ENCODE results near the gene SLC7A10.

SLC7A10 gene

DNA sequence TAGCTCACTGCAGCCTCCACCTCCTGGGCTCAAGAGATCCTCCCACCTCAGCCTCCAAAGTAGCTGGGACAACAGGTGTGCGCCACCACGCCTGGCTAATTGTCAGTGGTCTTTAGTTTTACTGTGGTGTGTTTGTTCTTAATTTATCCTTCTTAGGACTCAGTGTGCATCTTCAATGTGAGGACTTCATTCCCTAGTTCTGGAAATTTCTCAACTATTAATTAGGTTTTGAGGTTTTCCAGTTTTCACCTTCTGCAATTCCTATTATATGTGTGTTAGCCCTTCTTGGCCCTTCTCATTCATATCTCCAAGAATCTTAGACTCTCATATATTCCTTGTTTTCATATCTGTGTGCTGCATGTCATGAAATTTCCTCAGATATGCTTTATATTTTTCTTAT is 32.2 kb upstream of the SLC7A10 start:
- peaks cover 5% of the 10 kb centered on the region for H3K4me1 Mint-ChIP-seq
- no peak overlapping the region for H3K27ac Mint-ChIP-seq
- peaks cover 15% of the 10 kb centered on the region for H3K27me3 Mint-ChIP-seq (ENCODE audit: low read depth, poor library complexity)
- H3K4me3 Mint-ChIP-seq = no peak overlapping the region
- no peak for DNase-seq
- H3K36me3 Mint-ChIP-seq (ENCODE audit: low read depth) = no peaks in the 10 kb centered on the region
- H3K9me3 Mint-ChIP-seq = peaks cover 17% of the 10 kb centered on the region
- TF ChIP-seq, protein P1, sequence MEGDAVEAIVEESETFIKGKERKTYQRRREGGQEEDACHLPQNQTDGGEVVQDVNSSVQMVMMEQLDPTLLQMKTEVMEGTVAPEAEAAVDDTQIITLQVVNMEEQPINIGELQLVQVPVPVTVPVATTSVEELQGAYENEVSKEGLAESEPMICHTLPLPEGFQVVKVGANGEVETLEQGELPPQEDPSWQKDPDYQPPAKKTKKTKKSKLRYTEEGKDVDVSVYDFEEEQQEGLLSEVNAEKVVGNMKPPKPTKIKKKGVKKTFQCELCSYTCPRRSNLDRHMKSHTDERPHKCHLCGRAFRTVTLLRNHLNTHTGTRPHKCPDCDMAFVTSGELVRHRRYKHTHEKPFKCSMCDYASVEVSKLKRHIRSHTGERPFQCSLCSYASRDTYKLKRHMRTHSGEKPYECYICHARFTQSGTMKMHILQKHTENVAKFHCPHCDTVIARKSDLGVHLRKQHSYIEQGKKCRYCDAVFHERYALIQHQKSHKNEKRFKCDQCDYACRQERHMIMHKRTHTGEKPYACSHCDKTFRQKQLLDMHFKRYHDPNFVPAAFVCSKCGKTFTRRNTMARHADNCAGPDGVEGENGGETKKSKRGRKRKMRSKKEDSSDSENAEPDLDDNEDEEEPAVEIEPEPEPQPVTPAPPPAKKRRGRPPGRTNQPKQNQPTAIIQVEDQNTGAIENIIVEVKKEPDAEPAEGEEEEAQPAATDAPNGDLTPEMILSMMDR (IDR thresholded peaks at IDR 0.05) = no peak

DNA sequence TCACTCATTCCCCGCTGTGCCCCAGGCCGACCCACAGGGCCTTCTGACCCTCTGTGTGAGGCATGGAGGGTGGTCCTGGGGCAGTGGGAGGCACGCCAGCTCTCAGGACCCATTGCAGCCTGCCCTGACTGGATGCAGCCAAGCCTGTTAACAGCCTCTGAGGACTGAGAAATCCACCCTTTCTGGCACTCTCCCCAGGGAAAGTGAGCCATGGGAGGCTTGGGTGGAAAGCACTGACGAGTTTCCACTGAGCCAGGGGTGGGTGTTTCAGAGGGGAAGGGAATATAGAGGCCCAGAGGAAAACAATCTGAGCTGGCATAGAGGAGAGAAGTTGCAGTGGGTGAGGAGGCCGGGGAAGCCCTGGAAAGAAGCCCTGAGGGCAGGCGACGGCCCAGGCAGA is 30.6 kb upstream of the SLC7A10 start:
- TF ChIP-seq, protein P1 (IDR thresholded peaks at IDR 0.05) = no peak
- Mint-ChIP-seq H3K4me3 (no peak overlapping the region), H3K27me3 (ENCODE audit: low read depth, poor library complexity) (peaks cover 5% of the 10 kb centered on the region), H3K36me3 (ENCODE audit: low read depth) (no peaks in the 10 kb centered on the region), H3K4me1 (no peaks in the 10 kb centered on the region), H3K9me3 (peaks cover 17% of the 10 kb centered on the region), H3K27ac (no peak overlapping the region)
- no peak for DNase-seq

DNA sequence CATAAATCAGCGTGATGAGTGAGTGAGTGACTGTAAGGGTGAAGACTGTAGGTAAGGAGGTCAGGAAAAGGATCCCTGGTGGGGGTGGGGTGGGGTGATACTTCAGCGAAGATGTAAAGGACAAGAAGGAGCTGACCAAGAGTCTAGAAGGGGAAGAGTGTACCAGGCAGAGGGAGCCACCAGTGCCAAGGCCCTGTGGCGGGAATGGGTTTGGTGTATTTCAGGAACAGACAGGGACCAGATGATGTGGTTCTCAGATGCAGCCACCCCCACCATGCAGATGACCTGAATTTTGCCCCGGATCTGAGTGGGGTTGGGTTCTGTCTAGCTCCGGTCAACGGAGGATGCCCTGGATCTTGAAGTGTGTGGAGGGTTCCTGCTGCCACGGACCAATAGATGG is 30.1 kb upstream of the SLC7A10 start:
- no peak overlapping the region for H3K4me3 Mint-ChIP-seq
- no peak for DNase-seq
- H3K27me3 Mint-ChIP-seq (ENCODE audit: low read depth, poor library complexity) = peaks cover 5% of the 10 kb centered on the region
- H3K36me3 Mint-ChIP-seq (ENCODE audit: low read depth) = no peaks in the 10 kb centered on the region
- H3K4me1 Mint-ChIP-seq = no peaks in the 10 kb centered on the region
- H3K9me3 Mint-ChIP-seq = peaks cover 17% of the 10 kb centered on the region
- no peak overlapping the region for H3K27ac Mint-ChIP-seq
- TF ChIP-seq, protein P1 (IDR thresholded peaks at IDR 0.05) = no peak

GRCh38 chr19:33254245-33254824 is 28.7 kb upstream of the SLC7A10 start:
- no peak overlapping the region for H3K4me3 Mint-ChIP-seq
- H3K9me3 Mint-ChIP-seq = peaks cover 14% of the 10 kb centered on the region
- no peaks in the 10 kb centered on the region for H3K36me3 Mint-ChIP-seq (ENCODE audit: low read depth)
- H3K4me1 Mint-ChIP-seq = no peaks in the 10 kb centered on the region
- DNase-seq = no peak
- H3K27ac Mint-ChIP-seq = no peak overlapping the region
- TF ChIP-seq, protein P1 (IDR thresholded peaks at IDR 0.05) = no peak
- H3K27me3 Mint-ChIP-seq (ENCODE audit: low read depth, poor library complexity) = peaks cover 5% of the 10 kb centered on the region

DNA sequence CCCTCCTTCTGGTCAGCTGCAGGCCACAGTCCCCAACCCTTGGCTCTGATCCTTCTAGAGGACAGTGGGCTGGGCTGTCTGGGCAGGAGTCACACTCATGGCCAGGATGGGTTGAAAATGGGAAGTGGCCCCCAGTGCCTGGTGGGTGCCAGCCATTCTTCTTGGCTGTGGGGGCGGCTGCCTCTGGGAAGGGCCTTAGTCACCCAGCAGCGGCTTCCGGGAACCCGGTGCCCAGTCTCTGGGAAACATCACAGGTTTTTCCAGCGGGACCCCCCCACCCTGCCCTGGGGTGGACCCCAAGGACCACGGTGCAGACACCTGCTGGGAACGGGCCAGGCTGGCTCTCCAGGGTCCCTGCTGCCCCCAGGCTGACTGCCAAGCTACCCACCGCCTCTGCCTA is 27.3 kb upstream of the SLC7A10 start:
- TF ChIP-seq, protein P1 (IDR thresholded peaks at IDR 0.05) = no peak
- Mint-ChIP-seq H3K4me3 (no peak overlapping the region), H3K27me3 (ENCODE audit: low read depth, poor library complexity) (peaks cover 5% of the 10 kb centered on the region), H3K27ac (no peak overlapping the region), H3K9me3 (peaks cover 3% of the 10 kb centered on the region), H3K36me3 (ENCODE audit: low read depth) (no peaks in the 10 kb centered on the region), H3K4me1 (no peaks in the 10 kb centered on the region)
- no peak for DNase-seq

GRCh38 chr19:33252418-33252962 is 26.8 kb upstream of the SLC7A10 start:
- TF ChIP-seq, protein P1 (IDR thresholded peaks at IDR 0.05) = no peak
- no peaks in the 10 kb centered on the region for H3K4me1 Mint-ChIP-seq
- no peaks in the 10 kb centered on the region for H3K36me3 Mint-ChIP-seq (ENCODE audit: low read depth)
- no peak overlapping the region for H3K4me3 Mint-ChIP-seq
- peaks cover 5% of the 10 kb centered on the region for H3K27me3 Mint-ChIP-seq (ENCODE audit: low read depth, poor library complexity)
- H3K27ac Mint-ChIP-seq = no peak overlapping the region
- no peak for DNase-seq
- no peaks in the 10 kb centered on the region for H3K9me3 Mint-ChIP-seq

All from nephron progenitor cell (in vitro differentiated cells).